ENCODE results near the gene ZFAND5. TPM values are rescaled to one million over a fixed set of nuclear protein-coding genes. Genes with fewer than 3 reads are reported as not detected.

The ZFAND5 gene
- polyA plus RNA-seq, 2 of the 4 experiments (the other 2 are of a cell fraction): 135 to 234 TPM

DNA sequence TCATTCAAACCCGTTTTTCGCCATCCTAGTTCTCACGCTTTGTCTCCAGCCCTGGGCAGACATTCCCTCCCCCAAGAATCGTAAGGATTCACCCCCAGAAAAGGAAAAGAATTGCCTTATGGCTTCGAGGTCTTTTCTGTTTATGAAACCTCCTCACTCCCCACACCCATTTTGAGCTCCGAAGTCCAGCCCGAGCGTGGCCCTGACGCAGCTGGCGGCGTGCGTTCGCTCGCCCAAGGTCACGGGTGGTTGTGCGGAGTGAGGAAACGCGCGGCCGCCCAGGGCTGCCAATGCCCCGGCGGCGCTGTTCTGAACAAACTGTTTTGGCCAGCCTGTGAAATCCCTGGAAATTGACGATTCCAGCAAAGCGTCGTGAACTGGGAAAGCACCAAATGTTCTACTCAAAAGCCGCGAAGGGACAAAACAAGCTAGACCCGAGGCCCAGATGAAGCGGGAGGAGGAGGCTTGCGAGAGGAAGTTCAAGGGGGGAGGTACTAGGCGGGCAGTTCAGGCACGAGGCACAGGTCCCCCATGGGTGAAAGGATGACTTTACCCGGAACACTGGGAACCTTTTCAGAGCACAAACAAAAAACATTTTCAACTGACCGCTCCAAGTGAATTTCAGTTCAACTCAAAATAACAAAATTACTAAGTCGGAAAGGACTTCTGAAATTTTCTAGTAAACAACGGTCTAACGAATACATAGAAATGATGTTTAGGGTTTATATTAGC is 683 bp upstream of the ZFAND5 start (continued):
- TF ChIP-seq, protein P1, sequence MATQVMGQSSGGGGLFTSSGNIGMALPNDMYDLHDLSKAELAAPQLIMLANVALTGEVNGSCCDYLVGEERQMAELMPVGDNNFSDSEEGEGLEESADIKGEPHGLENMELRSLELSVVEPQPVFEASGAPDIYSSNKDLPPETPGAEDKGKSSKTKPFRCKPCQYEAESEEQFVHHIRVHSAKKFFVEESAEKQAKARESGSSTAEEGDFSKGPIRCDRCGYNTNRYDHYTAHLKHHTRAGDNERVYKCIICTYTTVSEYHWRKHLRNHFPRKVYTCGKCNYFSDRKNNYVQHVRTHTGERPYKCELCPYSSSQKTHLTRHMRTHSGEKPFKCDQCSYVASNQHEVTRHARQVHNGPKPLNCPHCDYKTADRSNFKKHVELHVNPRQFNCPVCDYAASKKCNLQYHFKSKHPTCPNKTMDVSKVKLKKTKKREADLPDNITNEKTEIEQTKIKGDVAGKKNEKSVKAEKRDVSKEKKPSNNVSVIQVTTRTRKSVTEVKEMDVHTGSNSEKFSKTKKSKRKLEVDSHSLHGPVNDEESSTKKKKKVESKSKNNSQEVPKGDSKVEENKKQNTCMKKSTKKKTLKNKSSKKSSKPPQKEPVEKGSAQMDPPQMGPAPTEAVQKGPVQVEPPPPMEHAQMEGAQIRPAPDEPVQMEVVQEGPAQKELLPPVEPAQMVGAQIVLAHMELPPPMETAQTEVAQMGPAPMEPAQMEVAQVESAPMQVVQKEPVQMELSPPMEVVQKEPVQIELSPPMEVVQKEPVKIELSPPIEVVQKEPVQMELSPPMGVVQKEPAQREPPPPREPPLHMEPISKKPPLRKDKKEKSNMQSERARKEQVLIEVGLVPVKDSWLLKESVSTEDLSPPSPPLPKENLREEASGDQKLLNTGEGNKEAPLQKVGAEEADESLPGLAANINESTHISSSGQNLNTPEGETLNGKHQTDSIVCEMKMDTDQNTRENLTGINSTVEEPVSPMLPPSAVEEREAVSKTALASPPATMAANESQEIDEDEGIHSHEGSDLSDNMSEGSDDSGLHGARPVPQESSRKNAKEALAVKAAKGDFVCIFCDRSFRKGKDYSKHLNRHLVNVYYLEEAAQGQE (IDR thresholded peaks at IDR 0.05): no peak
- TF ChIP-seq NFE2L2 (conservative IDR thresholded peaks at IDR 0.05; ENCODE audit: low read length) (no peak), JUN (IDR thresholded peaks at IDR 0.05) (peak; percentile 21 to 75; a peak in 4 of 5 replicates), ESRRA (IDR thresholded peaks at IDR 0.05; ENCODE audit: borderline replicate concordance, low read length) (peak; percentile 44; the same call in 1 of the 2 replicates), KDM5A (IDR thresholded peaks at IDR 0.05) (no peak), MAZ (IDR thresholded peaks at IDR 0.05; ENCODE audit: borderline replicate concordance, low read depth, low read length) (no peak), RCOR1 (IDR thresholded peaks at IDR 0.05; ENCODE audit: low read depth, low read length) (no peak), GATA3 (IDR thresholded peaks at IDR 0.05; ENCODE audit: borderline replicate concordance) (no peak; the same call in 1 of the 2 replicates), HOXB13 (CRISPR knock-in tag; IDR thresholded peaks at IDR 0.05; ENCODE audit: low read depth) (0 out of 2 replicates have a peak, but pooled peaks have one; percentile 68), HEYL (CRISPR knock-in tag; IDR thresholded peaks at IDR 0.05) (no peak), CHD2 (IDR thresholded peaks at IDR 0.05; ENCODE audit: low read length, partially characterized antibody) (no peak), ZSCAN20 (CRISPR knock-in tag; IDR thresholded peaks at IDR 0.05) (no peak), EHMT2 (IDR thresholded peaks at IDR 0.05; ENCODE audit: low read depth) (no peak), ZFP36 (IDR thresholded peaks at IDR 0.05; ENCODE audit: borderline replicate concordance, partially characterized antibody) (no peak), EHF (CRISPR knock-in tag; IDR thresholded peaks at IDR 0.05) (peak; percentile 60), RNF2 (IDR thresholded peaks at IDR 0.05; ENCODE audit: borderline replicate concordance, low read depth) (no peak), EP300 (IDR thresholded peaks at IDR 0.05) (no peak), SMC3 (IDR thresholded peaks at IDR 0.05) (peak; percentile 23; the same call in 1 of the 3 replicates), MYC (IDR thresholded peaks at IDR 0.05; ENCODE audit: borderline replicate concordance, low read length) (peak; percentile 81; the same call in 1 of the 2 replicates), POLR2AphosphoS2 (conservative IDR thresholded peaks at IDR 0.05; ENCODE audit: low read length) (no peak), FOSB (CRISPR knock-in tag; IDR thresholded peaks at IDR 0.05) (peak; percentile 60; the same call in 1 of the 2 replicates), RAD21 (conservative IDR thresholded peaks at IDR 0.05 in 1 of 2, IDR thresholded peaks at IDR 0.05 in 1 of 2) (0 out of 5 replicates have a peak, but pooled peaks of 1 of the 2 experiments have one; percentile 12), HOXB5 (CRISPR knock-in tag; IDR thresholded peaks at IDR 0.05) (0 out of 2 replicates have a peak, but pooled peaks have one; percentile 42), JUNB (IDR thresholded peaks at IDR 0.05) (no peak), CHD4 (IDR thresholded peaks at IDR 0.05; ENCODE audit: borderline replicate concordance) (no peak), HOXA7 (CRISPR knock-in tag; IDR thresholded peaks at IDR 0.05) (peak; percentile 33; the same call in 1 of the 2 replicates), MAFK (IDR thresholded peaks at IDR 0.05; ENCODE audit: partially characterized antibody) (no peak), BHLHE40 (IDR thresholded peaks at IDR 0.05; ENCODE audit: low read depth, low read length) (peak; percentile 19; the same call in 1 of the 2 replicates), TFCP2L1 (CRISPR knock-in tag; IDR thresholded peaks at IDR 0.05) (peak; percentile 87), PHF8 (IDR thresholded peaks at IDR 0.05; ENCODE audit: borderline replicate concordance, low read depth) (no peak), KDM1A (IDR thresholded peaks at IDR 0.05; ENCODE audit: low read depth) (no peak), CEBPB (IDR thresholded peaks at IDR 0.05) (no peak)
- TF ChIP-seq, protein P2, sequence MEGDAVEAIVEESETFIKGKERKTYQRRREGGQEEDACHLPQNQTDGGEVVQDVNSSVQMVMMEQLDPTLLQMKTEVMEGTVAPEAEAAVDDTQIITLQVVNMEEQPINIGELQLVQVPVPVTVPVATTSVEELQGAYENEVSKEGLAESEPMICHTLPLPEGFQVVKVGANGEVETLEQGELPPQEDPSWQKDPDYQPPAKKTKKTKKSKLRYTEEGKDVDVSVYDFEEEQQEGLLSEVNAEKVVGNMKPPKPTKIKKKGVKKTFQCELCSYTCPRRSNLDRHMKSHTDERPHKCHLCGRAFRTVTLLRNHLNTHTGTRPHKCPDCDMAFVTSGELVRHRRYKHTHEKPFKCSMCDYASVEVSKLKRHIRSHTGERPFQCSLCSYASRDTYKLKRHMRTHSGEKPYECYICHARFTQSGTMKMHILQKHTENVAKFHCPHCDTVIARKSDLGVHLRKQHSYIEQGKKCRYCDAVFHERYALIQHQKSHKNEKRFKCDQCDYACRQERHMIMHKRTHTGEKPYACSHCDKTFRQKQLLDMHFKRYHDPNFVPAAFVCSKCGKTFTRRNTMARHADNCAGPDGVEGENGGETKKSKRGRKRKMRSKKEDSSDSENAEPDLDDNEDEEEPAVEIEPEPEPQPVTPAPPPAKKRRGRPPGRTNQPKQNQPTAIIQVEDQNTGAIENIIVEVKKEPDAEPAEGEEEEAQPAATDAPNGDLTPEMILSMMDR (IDR thresholded peaks at IDR 0.05): no peak; the same call in 2 of the 3 replicates
- TF ChIP-seq, protein P3, sequence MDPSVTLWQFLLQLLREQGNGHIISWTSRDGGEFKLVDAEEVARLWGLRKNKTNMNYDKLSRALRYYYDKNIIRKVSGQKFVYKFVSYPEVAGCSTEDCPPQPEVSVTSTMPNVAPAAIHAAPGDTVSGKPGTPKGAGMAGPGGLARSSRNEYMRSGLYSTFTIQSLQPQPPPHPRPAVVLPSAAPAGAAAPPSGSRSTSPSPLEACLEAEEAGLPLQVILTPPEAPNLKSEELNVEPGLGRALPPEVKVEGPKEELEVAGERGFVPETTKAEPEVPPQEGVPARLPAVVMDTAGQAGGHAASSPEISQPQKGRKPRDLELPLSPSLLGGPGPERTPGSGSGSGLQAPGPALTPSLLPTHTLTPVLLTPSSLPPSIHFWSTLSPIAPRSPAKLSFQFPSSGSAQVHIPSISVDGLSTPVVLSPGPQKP (IDR thresholded peaks at IDR 0.05; ENCODE audit: low read depth, low read length): no peak
- TF ChIP-seq, protein P4, sequence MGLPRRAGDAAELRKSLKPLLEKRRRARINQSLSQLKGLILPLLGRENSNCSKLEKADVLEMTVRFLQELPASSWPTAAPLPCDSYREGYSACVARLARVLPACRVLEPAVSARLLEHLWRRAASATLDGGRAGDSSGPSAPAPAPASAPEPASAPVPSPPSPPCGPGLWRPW (IDR thresholded peaks at IDR 0.05): no peak
- TF ChIP-seq, protein P5, sequence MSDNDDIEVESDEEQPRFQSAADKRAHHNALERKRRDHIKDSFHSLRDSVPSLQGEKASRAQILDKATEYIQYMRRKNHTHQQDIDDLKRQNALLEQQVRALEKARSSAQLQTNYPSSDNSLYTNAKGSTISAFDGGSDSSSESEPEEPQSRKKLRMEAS (IDR thresholded peaks at IDR 0.05): peak; percentile 84
